Lower leg skin (tissue), 3 donors: ENCODE measurements around the gene MYPN.

ENCODE experiments used
- POLR2A ChIP-seq, 2 donors: fragments of 450-650 bp; IDR thresholded peaks; one replicate each; pipeline ENCODE4 v1.6.1; 2016 to 2017; ENCODE audit warnings: antibody characterized with exemption in 2 of 2, mild to moderate bottlenecking in 1 of 2, moderate library complexity in 1 of 2
- TF ChIP-seq, protein P1 (sequence below), 3 donors: fragments of 450-650 bp; IDR thresholded peaks; one replicate each; pipeline ENCODE4 v1.5.1; 2016; ENCODE audit warnings: antibody characterized with exemption in 3 of 3, mild to moderate bottlenecking in 3 of 3, moderate library complexity in 2 of 3

DNA sequence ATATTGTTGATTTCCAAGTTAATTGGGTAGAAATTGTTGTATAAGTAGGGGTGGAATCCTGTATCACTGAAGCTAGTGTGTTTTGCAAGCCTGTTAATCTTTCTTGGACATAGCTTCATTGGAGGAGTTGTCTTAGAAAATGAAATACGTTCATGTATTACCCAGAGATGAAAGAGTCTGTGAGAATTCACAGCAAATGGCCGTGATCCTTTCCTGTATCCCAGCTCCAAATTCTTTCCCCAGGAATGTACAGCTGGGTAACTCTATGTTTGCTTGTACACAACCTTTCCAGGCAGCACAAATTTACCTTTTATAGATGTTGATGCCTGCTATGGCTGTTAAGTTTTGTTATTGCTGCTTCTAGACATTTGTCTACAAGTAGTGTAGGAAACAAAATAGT, 18.7 kb downstream of the MYPN start:
- TF ChIP-seq, protein P1, sequence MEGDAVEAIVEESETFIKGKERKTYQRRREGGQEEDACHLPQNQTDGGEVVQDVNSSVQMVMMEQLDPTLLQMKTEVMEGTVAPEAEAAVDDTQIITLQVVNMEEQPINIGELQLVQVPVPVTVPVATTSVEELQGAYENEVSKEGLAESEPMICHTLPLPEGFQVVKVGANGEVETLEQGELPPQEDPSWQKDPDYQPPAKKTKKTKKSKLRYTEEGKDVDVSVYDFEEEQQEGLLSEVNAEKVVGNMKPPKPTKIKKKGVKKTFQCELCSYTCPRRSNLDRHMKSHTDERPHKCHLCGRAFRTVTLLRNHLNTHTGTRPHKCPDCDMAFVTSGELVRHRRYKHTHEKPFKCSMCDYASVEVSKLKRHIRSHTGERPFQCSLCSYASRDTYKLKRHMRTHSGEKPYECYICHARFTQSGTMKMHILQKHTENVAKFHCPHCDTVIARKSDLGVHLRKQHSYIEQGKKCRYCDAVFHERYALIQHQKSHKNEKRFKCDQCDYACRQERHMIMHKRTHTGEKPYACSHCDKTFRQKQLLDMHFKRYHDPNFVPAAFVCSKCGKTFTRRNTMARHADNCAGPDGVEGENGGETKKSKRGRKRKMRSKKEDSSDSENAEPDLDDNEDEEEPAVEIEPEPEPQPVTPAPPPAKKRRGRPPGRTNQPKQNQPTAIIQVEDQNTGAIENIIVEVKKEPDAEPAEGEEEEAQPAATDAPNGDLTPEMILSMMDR (IDR thresholded peaks at IDR 0.05): no peak
- TF ChIP-seq POLR2A (IDR thresholded peaks at IDR 0.05): no peak
